ENCODE results near the gene SCN8A.

DNA sequence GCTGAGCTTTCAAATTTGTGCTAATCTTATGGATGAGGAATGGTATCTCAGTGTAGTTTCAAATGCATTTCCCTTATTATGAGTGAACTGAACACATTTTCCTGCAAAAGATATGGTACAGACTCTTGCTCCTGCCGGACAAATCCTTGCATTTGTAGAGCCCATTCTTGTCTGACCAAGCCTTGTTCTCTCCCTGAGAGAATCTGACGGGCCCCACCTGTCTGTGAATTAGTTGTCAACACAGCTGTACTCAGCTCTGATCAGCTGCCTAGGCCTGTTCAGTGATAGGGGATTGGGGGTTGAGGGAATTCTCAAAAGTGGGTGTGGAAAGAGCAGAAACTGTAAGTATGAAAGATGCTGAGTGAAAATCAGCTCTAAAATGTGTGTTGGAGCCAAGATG is 42.8 kb upstream of the SCN8A start:
- no peak for TF ChIP-seq GATA2 (IDR thresholded peaks at IDR 0.05; ENCODE audit: low read depth, low read length)
- TF ChIP-seq GATA3 (IDR thresholded peaks at IDR 0.05; ENCODE audit: low read depth, low read length): no peak
